Fibroblast of skin of right biceps (primary cell): ENCODE results near the gene FGF12.

Experiments used
- DNase-seq: peaks from one replicate; pipeline ENCODE4 v3.0.0-alpha.2; 2013

FGF12 gene

DNA sequence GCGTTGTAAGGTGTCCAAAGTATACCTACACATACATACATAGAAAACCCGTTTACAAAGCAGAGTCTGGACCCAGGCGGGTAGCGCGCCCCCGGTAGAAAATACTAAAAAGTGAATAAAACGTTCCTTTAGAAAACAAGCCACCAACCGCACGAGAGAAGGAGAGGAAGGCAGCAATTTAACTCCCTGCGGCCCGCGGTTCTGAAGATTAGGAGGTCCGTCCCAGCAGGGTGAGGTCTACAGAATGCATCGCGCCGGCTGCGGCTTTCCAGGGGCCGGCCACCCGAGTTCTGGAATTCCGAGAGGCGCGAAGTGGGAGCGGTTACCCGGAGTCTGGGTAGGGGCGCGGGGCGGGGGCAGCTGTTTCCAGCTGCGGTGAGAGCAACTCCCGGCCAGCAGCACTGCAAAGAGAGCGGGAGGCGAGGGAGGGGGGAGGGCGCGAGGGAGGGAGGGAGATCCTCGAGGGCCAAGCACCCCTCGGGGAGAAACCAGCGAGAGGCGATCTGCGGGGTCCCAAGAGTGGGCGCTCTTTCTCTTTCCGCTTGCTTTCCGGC is 318.6 kb downstream of the FGF12 start:
- DNase-seq: no peak

DNA sequence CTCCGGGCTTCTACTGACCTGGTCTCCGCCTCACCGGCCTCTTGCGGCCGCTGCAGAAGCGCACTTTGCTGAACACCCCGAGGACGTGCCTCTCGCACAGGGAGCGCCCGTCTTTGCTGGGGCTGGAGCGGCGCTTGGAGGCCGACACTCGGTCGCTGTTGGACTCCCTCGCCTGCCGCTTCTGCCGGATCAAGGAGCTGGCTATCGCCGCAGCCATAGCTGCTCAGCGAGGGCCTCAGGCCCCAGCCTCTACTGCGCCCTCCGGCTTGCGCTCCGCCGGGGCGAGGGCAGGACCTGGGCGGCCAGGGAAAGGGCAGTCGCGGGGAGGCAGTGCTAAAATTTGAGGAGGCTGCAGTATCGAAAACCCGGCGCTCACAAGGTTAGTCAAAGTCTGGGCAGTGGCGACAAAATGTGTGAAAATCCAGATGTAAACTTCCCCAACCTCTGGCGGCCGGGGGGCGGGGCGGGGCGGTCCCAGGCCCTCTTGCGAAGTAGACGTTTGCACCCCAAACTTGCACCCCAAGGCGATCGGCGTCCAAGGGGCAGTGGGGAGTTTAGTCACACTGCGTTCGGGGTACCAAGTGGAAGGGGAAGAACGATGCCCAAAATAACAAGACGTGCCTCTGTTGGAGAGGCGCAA is 319.2 kb downstream of the FGF12 start:
- peak; percentile 2 for DNase-seq

GRCh38 chr3:192399767-192400166 is 327.6 kb downstream of the FGF12 start:
- no peak for DNase-seq

DNA sequence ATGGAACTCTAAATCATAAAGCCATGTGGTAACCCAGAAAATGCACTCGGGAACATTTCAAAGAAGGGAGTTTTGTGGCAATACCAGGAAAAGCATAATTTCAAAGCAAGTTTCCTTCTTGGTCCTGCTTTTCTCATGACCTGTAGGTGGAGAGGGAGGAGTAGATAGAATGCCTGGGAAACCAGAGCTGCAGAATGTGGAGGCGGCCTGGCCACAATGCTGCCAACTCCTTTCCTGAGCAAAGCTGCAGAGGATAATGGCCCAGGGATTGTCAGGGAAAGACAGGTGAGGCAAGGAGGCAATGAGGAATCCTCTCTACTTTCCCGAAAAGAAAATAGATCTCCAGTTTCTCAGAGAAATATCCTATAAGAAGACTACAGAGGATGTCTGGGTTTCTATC is 330.3 kb downstream of the FGF12 start:
- no peak for DNase-seq

GRCh38 chr3:192395506-192395905 is 331.8 kb downstream of the FGF12 start:
- DNase-seq: no peak

DNA sequence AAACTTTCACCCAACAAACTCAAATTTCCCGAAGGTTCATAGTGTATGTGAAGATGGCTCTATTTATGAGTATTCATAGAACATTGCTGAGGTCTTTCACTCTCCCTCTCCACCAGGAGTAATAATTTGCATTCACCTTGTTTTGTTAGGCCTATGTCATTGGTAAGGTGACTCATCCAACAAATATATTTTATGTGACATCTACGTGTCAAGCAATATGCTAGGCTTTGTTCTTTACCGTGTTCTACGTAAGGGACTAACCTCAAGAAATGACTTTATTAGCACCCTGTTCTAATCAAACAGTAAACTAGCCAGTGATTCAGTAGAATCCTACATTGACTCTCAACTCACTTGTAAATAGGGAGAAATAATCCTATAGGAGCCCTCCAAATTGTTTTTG is 334.4 kb downstream of the FGF12 start:
- DNase-seq: no peak

GRCh38 chr3:192382861-192383260 is 344.5 kb downstream of the FGF12 start:
- DNase-seq: no peak

DNA sequence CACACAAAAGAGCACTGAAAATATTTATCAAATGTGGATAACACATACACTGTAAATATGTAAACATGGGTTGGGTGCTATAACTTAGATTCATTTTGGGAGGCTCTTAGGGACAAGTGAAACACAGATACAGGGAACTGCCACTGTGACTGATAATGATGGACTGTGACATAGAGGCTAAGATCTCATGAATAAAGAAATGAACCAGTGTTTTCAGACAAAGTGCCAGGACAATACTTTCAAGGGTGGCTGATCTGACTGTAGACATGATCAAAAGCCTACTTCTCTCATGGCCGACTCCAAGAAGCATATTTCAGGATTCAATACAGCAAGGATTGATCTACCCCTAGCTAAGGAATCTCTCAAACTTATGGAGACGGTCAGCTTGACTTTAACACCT is 353.8 kb downstream of the FGF12 start:
- DNase-seq: no peak

- no peak for DNase-seq
These were observed 354.3 kb downstream of the FGF12 start for GRCh38 chr3:192373032-192373431.

GRCh38 chr3:192372616-192373015 is 354.7 kb downstream of the FGF12 start:
- no peak for DNase-seq

GRCh38 chr3:192371870-192372400 is 355.4 kb downstream of the FGF12 start:
- no peak for DNase-seq

DNA sequence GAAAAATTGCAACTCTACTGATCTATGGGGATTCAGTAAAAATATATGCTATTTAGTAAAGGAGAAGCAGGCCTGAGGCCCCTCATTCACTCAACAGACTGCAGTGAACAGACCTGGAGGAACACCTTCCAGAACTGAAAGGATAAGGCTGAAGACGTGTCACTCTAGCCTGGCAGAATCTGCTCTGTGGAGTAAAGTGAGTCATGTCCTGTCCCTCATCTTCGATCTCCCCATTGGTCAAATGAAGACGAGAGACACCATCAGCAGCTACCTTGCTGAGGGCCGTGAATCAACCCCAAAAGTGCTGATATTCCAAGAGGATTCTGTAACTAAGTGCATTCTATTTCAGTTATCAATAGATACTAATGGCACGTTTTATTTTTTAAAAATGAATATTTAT is 359.7 kb downstream of the FGF12 start:
- DNase-seq: no peak

- DNase-seq: no peak
These were observed 360.4 kb downstream of the FGF12 start for GRCh38 chr3:192366916-192367315.

DNA sequence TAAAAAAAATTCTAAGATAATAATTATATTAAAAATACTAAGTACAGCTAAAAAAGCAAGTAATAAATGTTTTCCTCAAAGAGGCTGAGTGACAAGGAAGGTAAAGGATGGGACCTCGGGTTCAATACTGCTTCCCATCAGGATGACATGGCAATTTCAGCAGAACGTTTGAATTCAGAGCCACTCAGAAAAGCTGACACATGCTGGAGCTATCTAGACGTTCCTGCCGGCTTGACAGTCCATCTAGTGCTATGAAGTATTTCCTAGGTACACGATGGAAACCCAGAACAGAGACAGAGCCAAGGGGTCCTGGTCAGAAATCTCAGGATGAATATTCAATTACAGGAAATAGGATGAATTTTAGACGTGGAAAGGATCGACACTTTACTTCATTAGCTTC is 361.8 kb downstream of the FGF12 start:
- no peak for DNase-seq

DNA sequence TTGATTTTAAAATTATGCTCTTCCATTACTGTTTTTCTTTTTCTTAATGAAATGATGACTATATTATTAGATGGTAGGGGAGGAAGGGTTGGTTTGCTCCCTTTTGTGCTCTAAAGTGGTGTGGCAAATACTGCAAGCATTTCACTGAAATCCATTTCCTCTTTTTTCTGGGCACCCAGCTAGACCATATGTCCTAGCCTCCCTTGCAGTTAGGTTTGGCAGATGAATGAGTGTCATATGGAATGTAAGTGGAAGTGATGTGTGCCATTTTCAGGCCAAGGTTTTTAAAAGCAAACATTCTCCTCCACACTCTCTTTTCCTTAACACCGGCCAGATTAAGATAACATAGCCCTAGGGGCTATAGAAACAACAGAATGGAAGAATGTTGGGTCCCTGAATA is 363.0 kb downstream of the FGF12 start:
- DNase-seq: no peak

DNA sequence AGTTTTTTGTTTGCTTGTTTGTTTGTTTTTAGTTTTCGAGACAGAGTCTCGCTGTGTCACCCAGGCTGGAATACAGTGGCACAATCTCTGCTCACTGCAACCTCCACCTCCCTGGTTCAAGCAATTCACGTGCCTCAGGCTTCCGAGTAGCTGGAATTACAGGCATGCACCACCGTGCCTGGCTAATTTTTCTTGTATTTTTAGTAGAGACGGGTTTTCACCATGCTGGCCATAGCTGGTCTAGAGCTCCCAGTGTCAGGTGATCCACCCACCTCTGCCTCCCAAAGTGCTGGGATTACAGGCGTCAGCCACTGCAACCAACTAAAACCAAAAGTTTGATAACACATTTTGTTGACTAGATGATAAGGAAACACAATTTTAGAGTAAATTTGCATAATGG is 372.7 kb downstream of the FGF12 start:
- no peak for DNase-seq

DNA sequence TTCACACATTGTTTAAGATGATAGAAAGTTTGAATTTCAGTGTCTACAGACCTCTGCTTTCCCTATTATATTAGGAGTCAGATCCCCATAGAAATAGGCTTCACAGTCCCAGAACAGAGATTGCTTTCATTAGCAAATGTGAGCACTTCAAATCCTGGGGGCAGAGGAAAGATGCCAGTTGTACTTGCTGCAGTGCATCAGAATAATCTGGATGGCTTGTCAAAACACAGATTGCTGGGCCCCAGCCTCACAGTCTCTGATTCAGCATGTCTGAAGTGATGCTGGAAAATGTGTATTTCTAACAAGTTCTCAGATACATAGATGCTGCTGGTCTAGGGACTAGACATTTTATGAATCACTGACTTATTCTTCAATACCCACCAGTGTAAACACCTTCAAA is 375.2 kb downstream of the FGF12 start:
- DNase-seq: no peak

- no peak for DNase-seq
These were observed 375.9 kb downstream of the FGF12 start for GRCh38 chr3:192351441-192351840.

- no peak for DNase-seq
These were observed 387.3 kb downstream of the FGF12 start for GRCh38 chr3:192340031-192340430.

DNA sequence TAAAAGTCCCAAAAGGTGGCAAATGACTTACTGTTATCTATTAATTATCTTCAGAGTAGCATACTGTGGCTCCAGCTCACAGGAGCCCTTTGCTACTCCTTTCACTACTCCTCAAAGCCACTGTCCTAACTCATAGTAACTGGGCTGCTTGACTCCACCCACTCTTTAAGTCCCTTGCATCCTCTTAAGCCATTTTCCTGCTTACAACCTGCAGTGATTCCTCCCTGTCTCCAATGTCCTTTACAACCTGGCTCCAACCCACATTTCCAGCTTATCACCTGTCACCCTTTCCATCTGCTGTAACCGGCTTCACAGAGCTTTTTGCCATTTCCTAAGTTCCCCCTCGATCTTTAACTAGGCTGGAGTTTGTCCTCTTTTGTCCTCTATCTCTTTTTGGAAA is 388.1 kb downstream of the FGF12 start:
- DNase-seq: no peak

DNA sequence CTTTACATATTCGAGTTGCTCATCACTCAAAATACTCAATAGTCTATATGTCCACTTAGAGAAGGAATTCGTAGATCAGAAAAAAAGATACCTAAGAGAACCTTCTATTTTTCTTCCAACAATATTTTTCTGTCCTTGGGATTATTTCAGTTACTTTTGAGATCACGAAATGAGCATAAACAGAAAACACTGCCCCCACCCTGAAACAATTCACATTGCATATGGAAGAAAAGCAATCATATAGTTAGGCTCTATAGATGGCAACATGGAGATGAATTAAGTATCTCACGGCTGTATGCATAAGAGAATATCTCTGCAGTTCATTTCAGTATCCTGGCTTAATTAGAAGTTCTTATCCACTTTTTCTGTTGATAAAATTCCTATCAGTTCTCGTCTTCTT is 391.1 kb downstream of the FGF12 start:
- DNase-seq: no peak

GRCh38 chr3:192332386-192333291 is 394.7 kb downstream of the FGF12 start:
- DNase-seq: no peak

DNA sequence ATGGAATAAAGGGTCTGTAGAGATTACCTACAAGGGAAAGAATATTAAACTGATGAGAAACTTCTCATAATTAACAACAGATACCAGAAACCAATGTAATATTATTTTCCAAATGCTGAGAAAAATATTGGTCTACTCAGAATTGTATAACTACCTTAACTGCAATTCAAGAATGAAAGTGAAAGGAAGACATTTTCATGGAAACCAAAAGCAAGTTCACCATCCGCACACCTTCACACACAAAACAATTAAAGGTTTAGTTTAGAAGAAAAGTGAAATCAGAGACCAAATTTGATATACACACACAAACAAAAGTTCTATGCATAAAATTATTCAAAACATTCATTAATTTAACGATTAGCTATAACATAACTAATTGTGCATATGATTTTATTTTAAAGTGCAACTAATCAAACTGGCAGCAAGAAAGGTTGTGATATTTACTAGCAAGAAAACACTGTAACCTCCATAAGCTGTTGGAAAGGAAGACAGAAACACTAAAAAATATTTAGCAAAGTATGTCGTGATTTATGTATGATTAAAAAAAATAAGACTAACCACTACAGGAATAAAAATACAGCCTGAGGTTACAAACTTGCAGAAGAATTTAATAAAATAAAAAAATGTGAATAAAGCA is 395.5 kb downstream of the FGF12 start:
- DNase-seq: no peak
